Ammon's horn (tissue), 1 donor: ENCODE measurements around the gene PTPRG.

Experiments
- DNase-seq: peaks from one replicate; pipeline ENCODE4 v3.0.0-alpha.2; 2016; ENCODE audit warnings: low spot score

PTPRG gene

GRCh38 chr3:61928039-61928438 lies 366.7 kb downstream of the PTPRG start:
- DNase-seq, result no peak

DNA sequence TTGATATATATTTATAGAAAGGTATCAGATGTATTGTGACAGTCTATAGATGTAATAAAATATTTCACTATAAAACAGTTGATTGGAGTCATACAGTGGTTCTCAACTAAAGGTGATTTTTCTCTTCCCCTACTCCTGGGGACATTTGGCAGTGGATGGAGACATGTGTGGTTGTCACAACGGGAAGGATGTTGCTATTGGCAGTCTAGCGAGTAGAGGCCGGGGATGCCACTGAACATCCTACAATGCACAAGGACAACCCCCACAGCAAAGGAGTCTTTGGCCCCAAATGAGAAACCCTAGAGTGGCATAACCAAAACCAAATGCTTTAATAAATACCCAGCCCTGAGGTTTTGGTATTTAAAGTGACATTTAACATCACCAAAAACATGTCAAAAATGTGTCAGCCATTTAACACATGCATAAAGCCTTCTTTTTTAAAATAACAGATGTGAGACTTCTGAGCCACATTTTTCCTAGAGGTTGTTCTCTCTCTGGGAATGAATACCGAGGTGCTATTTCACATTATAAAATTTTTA lies 367.5 kb downstream of the PTPRG start:
- no peak for DNase-seq

DNA sequence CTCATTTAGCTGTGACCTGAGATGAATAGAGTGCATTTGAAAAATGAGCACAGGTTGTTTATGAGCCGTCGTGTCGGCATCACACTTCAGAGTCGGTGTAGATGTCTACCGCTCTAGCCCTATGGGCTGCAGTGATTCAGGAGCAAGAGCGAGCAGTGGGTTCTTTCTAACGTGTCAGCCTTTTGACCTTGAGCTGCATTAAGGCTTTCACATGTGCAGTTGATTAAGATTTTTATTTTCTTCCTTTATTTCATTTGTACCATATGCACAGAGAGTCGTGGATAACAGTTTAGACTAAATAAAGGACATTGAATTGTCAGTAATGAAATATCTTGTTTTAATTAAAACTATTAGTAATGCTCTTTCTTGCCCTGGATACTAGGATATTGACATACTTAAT lies 368.2 kb downstream of the PTPRG start:
- no peak for DNase-seq

- no peak for DNase-seq
These were observed 371.1 kb downstream of the PTPRG start for GRCh38 chr3:61932499-61932898.

- DNase-seq, result no peak
These were observed 372.6 kb downstream of the PTPRG start for GRCh38 chr3:61933798-61934504.

DNA sequence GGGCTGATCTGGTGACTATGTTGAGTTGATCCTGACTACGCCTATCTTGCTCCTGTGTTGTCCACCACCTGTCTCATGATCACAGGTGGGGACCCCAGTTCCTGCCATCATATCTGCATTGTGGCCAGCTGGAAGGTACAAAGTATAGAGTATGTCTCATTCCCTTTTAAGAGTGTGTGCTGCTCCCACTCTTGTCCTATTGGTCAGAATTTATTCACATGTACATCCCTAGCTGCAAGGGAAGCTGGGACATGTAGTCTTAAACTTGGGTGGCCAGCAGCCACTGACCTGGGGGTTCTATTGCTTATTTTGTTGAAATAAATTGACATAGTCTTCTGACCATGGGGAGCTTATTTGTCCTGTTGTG lies 373.1 kb downstream of the PTPRG start:
- no peak for DNase-seq

GRCh38 chr3:61935814-61936213 lies 374.4 kb downstream of the PTPRG start:
- DNase-seq, result no peak

DNA sequence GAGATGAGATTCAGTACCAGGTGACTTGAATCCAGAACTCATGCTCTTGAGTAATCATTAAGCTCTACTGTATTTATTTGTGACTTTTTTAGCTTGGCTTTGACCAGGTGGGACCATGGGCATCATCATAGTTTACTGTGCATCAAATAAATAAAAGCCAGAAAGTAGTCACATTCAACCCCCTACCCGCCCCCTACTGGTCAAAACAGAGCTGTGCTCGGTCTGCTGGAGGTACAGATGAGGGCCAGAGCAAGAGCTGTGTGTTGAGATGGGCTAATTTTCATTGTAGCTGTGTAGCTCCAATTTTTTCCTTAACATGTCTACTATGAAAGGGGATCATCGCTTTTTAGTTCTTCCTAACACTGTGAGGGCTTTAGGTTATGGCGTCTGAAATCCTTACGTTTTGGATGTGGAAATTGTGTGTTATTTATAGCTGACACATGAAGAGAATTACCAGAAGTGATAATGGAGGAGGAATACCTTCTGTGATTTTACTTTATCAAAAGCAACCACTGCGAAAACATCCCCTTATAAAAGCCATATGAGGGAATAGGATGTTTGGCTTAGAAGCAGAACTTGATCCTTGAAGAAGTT lies 375.1 kb downstream of the PTPRG start:
- DNase-seq, result no peak

DNA sequence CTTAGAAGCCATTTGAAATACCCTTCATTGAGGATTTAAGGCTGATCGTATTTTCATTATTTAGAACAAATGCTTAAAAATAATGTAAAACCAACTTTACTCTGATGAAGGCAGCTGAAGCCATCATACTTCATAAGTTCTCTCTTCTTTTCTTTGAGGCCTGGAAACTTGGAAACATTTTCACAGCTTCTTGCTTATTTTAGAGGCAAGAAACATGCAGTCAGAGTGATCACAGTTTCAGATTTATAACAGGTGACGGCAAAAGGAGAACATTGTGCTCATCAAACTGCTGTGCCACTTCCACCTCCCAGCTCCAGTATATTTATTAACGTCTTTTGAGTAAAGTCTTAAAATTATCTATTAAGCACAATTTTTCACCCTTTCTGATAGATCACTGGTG lies 376.1 kb downstream of the PTPRG start:
- DNase-seq, result no peak

DNA sequence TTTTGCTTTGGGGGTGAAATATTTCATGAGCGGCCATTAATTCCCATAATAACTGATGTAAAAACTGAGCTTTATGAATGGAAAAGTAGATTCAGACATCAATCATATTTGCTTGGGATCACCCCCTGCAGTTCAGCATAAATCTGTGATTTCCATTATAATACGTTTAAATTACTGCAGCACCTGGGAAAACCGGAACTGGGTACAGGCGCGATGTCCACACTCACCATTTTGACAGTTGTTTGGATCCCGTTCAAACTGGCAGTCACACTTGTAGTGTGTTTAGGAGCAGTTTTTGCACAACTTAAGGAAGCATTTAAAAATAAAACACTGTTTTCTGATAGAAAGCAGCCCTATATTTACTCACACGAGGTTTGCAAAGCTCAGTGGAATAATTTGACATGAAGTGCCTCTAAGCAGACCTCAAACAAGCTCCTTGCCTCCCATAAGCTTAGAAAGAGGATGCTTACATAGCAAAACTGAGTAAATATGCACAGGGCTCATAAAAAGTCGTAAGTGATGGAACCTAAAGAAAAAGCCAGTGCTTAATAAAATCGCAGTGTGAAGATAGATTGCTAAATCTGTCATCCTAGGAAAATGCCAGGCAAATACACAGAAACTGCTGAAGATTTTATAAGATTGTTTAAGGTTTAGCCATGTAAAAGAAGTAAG lies 377.6 kb downstream of the PTPRG start:
- DNase-seq, result no peak

DNA sequence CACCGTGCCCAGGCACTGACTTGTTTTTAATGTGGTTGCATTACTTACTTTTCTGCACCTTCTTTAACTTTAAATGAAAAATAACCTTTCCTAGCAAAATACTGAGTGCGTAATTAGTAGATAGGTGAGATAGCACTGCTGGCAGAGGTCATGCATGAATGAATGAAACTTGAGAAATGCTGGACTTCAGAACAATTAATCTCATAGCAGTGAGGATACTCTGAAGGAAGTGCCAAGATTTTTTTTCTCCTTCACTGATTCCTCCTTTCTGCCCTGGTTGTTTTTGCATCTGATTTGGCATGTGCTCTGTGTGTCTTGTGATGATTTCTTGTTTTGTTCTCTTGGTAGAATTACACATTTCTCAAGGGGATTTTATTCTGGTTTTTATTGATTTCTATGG lies 378.9 kb downstream of the PTPRG start:
- no peak for DNase-seq

- no peak for DNase-seq
These were observed 382.6 kb downstream of the PTPRG start for GRCh38 chr3:61943975-61944374.

- no peak for DNase-seq
These were observed 383.4 kb downstream of the PTPRG start for GRCh38 chr3:61944726-61945125.

GRCh38 chr3:61945657-61946056 lies 384.3 kb downstream of the PTPRG start:
- DNase-seq, result no peak

GRCh38 chr3:61946570-61947324 lies 385.4 kb downstream of the PTPRG start:
- DNase-seq, result no peak

DNA sequence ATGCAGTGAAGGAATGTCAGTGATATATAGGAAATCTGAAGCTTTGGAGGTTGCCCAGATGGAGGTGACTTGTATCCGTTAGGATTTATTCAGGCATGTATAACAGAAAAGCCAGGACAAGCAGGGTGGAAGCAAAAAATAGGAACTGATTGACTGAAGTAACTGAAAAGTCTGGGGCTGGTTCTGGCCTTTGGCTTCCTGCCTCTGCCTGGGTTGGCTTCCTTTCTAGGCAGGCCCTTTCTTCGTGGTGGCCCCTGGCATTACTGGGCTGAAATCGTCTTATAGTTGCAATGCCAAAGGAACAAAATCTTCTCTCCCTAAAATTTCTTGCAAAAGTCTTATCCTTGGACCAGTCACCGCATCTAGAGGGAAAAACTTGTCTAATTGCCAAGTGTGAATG lies 386.1 kb downstream of the PTPRG start:
- DNase-seq, result peak; percentile 32

DNA sequence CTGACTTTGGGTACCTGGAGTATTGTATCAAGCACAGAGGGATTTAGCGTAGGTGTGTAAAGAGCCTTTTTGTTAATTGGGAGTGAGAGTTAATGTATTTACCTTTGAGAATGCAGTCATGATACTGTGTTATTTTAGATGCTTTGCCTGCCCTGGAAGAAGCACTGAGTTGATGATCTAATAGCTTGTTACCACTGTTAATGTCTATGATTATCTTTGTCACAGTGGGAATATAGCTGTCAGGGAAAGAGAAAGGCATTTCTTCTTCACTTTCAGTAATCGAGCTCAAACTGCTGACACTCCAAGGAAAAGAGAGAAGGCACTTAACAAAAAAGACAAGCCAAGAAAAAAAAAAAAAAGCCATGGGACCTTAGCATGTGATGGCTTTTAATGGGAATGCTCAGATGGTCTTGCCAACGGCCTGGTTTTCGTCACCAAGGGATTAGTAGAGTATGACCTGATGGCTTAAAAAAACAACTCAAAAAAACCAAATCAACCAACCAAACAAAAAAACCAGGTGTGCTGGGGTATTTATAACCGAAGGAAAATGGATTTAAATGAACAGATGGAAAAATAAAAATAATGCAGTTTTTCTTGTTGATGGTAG lies 387.4 kb downstream of the PTPRG start:
- DNase-seq, result no peak

DNA sequence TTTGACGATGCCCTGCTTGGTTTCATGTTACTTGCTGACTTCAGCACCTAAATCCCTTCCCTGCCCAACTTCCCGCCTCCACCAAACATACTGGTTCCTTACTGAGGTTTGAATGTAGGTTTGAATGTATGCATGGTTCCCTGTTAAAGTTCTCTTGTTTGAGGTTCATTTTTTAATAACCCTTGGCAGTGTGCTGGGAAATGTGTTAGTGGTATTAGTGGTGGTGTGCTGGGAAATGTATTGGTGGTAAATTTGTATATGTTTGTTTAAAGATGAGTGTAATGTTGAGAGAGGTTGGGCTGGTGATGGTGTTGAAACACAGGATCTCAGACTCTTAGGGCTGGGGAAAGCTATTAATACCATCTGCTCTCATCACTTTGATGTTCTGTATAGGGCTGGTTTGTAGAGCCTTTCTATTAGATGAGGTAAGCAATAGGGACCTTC lies 392.7 kb downstream of the PTPRG start:
- no peak for DNase-seq

DNA sequence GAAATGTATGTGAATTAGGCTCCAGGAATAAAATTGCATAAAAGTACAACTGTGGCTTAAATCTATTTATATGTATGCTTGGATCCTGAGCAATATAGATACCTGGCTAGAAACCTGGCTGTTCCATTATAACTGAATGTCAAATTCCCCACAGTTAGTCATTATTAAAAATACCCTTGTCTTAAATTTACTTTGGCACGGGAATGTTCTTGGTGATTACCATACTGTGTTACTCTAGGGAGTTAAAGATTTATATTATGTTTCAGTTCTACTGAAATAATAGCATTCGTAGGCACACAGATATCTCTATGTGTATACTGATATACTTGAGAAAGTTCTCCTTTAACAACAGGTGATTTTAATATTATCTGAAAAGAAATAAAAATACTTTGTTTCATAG lies 394.1 kb downstream of the PTPRG start:
- DNase-seq, result no peak

- no peak for DNase-seq
These were observed 394.9 kb downstream of the PTPRG start for GRCh38 chr3:61956236-61956635.

GRCh38 chr3:61957259-61957658 lies 395.9 kb downstream of the PTPRG start:
- no peak for DNase-seq

DNA sequence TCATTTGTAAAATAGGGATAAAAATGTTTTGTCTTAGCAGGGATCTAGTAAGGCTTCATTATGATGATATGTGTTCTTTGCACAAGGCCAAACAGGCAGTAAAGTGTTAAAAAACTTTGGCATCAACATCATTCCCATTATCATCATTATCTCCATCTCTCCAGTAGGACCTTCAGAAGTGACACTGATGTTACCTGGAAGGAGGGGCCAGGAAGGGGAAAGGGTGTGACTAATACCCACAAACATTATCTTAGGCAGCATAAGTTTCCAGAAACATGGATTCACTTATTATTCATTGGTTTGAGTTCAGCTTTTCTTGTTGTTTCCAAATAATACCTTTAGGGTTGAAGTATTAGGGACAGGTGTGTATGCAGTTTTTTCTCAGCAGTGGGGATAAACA lies 399.6 kb downstream of the PTPRG start:
- DNase-seq, result no peak
